SU-DHL-6 (cell line): ENCODE data around the gene AFF3.

ENCODE experiments used
- H2AFZ ChIP-seq: fragments of 200-600 bp; sonication (generic); 2 replicates; pipeline ENCODE4 v1.6.1; 2014; ENCODE audit warnings: low read depth, mild to moderate bottlenecking, moderate library complexity, mixed read lengths, antibody characterized with exemption, low read length; ENCODE audit not compliant: severe bottlenecking
- H3F3A ChIP-seq: fragments of 200-600 bp; shearing (Covaris generic); 2 replicates; pipeline ENCODE4 v1.6.0; 2016; ENCODE audit warnings: antibody characterized with exemption, mild to moderate bottlenecking; ENCODE audit not compliant: insufficient read depth
- H3K27ac ChIP-seq: fragments of 200-600 bp; sonication (generic); 2 replicates; pipeline ENCODE4 v1.5.1; 2016; ENCODE audit warnings: low read depth, mild to moderate bottlenecking, low read length, moderate library complexity, mixed read lengths
- H3K27me3 ChIP-seq: fragments of 200-600 bp; sonication (generic), shearing (Covaris generic); 2 replicates; pipeline ENCODE4 v1.6.0; 2014; ENCODE audit warnings: mild to moderate bottlenecking, low read length
- H3K36me3 ChIP-seq: fragments of 200-600 bp; sonication (generic); 2 replicates; pipeline ENCODE4 v1.6.1; 2014; ENCODE audit warnings: mild to moderate bottlenecking, low read length, mixed read lengths
- H3K4me2 ChIP-seq: fragments of 300-600, 200-600 bp; shearing (Covaris generic), sonication (generic); 2 replicates; pipeline ENCODE4 v1.6.0; 2014; ENCODE audit warnings: low read length, low read depth, mild to moderate bottlenecking; ENCODE audit not compliant: poor library complexity, severe bottlenecking
- H3K4me3 ChIP-seq: fragments of 200-600 bp; sonication (generic); 2 replicates; pipeline ENCODE4 v1.5.1; 2014; ENCODE audit warnings: antibody characterized with exemption, low read length, mild to moderate bottlenecking, mixed read lengths; ENCODE audit not compliant: insufficient read depth, poor library complexity, severe bottlenecking
- H3K79me2 ChIP-seq: fragments of 200-600 bp; sonication (generic); 2 replicates; pipeline ENCODE4 v1.6.1; 2014; ENCODE audit warnings: mild to moderate bottlenecking, low read length, moderate library complexity; ENCODE audit not compliant: insufficient read depth
- H3K9ac ChIP-seq: fragments of 200-600 bp; sonication (generic); 2 replicates; pipeline ENCODE4 v1.7.0; 2014; ENCODE audit warnings: mild to moderate bottlenecking, low read length
- H3K9me2 ChIP-seq: fragments of 200-600 bp; sonication (generic); replicated peaks from 2 replicates; pipeline ENCODE4 v1.6.1; 2014; ENCODE audit warnings: low read length; ENCODE audit not compliant: insufficient read depth
- H3K9me3 ChIP-seq: fragments of 200-600 bp; sonication (generic); 2 replicates; pipeline ENCODE4 v1.6.1; 2014; ENCODE audit warnings: low read length, mixed read lengths; ENCODE audit not compliant: insufficient read depth
- H4K20me1 ChIP-seq: fragments of 200-600 bp; sonication (generic); 2 replicates; pipeline ENCODE4 v1.6.1; 2014; ENCODE audit warnings: low read depth, mild to moderate bottlenecking, antibody characterized with exemption, low read length, moderate library complexity, mixed read lengths
- CTCF ChIP-seq: fragments of 200-600 bp; sonication (generic); IDR thresholded peaks from one replicate; pipeline ENCODE4 v1.5.1; 2017; ENCODE audit warnings: antibody characterized with exemption, mild to moderate bottlenecking, low read length, moderate library complexity; ENCODE audit not compliant: insufficient read depth, poor library complexity, severe bottlenecking
- EZH2phosphoT487 ChIP-seq: fragments of 200-600 bp; sonication (generic), shearing (Covaris generic); conservative IDR thresholded peaks from 2 replicates; pipeline ENCODE4 v1.6.1; 2018; ENCODE audit warnings: mild to moderate bottlenecking, antibody characterized with exemption, low read length, moderate library complexity, mixed read lengths

The AFF3 gene

GRCh38 chr2:99851811-99852210 is 290.6 kb downstream of the AFF3 start:
- H3K9me2 ChIP-seq = no peaks in the 10 kb centered on the region
- no peak overlapping the region for H3K4me2 ChIP-seq
- no peak overlapping the region for H3K27ac ChIP-seq
- no peak overlapping the region for H3K4me3 ChIP-seq
- TF ChIP-seq CTCF (no peak), EZH2phosphoT487 (no peak)
- H3F3A ChIP-seq = 0 out of 2 replicates have a peak, but pooled peaks cover 2% of the 10 kb centered on the region
- no peaks in the 10 kb centered on the region for H3K79me2 ChIP-seq
- no peaks in the 10 kb centered on the region for H3K9me3 ChIP-seq
- no peaks in the 10 kb centered on the region for H3K27me3 ChIP-seq
- no peak overlapping the region for H2AFZ ChIP-seq
- no peaks in the 10 kb centered on the region for H4K20me1 ChIP-seq
- H3K36me3 ChIP-seq = no peaks in the 10 kb centered on the region
- H3K9ac ChIP-seq = no peak overlapping the region

DNA sequence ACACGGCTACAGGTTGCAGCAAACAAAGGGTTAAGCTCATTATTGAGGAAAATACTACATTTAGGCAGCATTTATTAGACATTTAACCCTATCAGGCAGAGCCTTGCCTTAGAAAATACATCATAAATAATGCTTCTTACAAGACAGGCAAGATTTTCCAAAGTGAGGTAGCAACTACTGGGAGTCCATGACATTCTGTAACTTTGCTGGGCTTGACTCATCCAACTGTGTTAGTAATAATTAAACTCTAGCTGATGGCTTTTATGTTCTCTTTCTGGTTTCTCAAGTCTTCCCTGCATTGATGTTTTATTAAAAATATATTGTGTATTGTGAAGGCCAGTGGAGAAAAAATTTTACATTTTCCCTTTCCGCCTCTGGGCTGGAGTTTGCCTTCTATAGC is 291.3 kb downstream of the AFF3 start:
- no peaks in the 10 kb centered on the region for H4K20me1 ChIP-seq
- no peaks in the 10 kb centered on the region for H3K36me3 ChIP-seq
- no peaks in the 10 kb centered on the region for H3K79me2 ChIP-seq
- no peaks in the 10 kb centered on the region for H3K27me3 ChIP-seq
- H3K9ac ChIP-seq = no peak overlapping the region
- TF ChIP-seq EZH2phosphoT487 (no peak), CTCF (no peak)
- H3K9me3 ChIP-seq = no peaks in the 10 kb centered on the region
- no peaks in the 10 kb centered on the region for H3F3A ChIP-seq
- H2AFZ ChIP-seq = no peak overlapping the region
- no peak overlapping the region for H3K4me2 ChIP-seq
- H3K27ac ChIP-seq = no peak overlapping the region
- H3K4me3 ChIP-seq = no peak overlapping the region
- H3K9me2 ChIP-seq = no peaks in the 10 kb centered on the region

GRCh38 chr2:99850084-99850710 is 292.2 kb downstream of the AFF3 start:
- TF ChIP-seq EZH2phosphoT487 (no peak), CTCF (no peak)

More at GRCh38 chr2:99850084-99850710, 292.2 kb downstream of the AFF3 start:
- H3K4me3 ChIP-seq = no peak overlapping the region
- no peaks in the 10 kb centered on the region for H3K9me3 ChIP-seq
- H3K4me2 ChIP-seq = no peak overlapping the region
- H3K36me3 ChIP-seq = no peaks in the 10 kb centered on the region
- no peaks in the 10 kb centered on the region for H3K79me2 ChIP-seq
- no peak overlapping the region for H3K27ac ChIP-seq
- no peaks in the 10 kb centered on the region for H4K20me1 ChIP-seq
- H3K9me2 ChIP-seq = no peaks in the 10 kb centered on the region
- no peak overlapping the region for H3K9ac ChIP-seq
- H3F3A ChIP-seq = no peaks in the 10 kb centered on the region
- H2AFZ ChIP-seq = no peak overlapping the region
- no peaks in the 10 kb centered on the region for H3K27me3 ChIP-seq
